ENCODE data around the gene PYGO2. TPM values are rescaled to one million over a fixed set of nuclear protein-coding genes. Genes with fewer than 3 reads are reported as not detected.

Gene PYGO2
- total RNA-seq, 3 donors from 2014 or later, result 22.8 to 34.3 (median 25.8) TPM

DNA sequence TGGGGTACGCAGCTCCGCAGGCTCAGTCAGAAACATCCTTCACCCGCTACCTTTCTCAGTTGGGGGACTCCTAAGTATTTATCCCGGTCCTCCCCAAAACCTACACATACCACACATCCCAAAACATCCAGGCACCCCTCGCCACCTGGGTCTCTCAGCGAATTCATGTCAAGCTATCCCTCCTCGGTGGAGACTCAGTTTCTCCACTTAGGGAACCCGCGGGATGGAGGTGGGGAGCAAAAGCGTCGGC is 39.8 kb upstream of the PYGO2 start:
- ATAC-seq (no peak), DNase-seq (no peak)
- no peaks in the 10 kb centered on the region for H3K9me3 ChIP-seq
- peaks cover 41% of the 10 kb centered on the region for H3K4me1 ChIP-seq (ENCODE audit: low read depth)
- H3K4me3 ChIP-seq, result peak overlapping the region; percentile 51
- TF ChIP-seq, protein P1, sequence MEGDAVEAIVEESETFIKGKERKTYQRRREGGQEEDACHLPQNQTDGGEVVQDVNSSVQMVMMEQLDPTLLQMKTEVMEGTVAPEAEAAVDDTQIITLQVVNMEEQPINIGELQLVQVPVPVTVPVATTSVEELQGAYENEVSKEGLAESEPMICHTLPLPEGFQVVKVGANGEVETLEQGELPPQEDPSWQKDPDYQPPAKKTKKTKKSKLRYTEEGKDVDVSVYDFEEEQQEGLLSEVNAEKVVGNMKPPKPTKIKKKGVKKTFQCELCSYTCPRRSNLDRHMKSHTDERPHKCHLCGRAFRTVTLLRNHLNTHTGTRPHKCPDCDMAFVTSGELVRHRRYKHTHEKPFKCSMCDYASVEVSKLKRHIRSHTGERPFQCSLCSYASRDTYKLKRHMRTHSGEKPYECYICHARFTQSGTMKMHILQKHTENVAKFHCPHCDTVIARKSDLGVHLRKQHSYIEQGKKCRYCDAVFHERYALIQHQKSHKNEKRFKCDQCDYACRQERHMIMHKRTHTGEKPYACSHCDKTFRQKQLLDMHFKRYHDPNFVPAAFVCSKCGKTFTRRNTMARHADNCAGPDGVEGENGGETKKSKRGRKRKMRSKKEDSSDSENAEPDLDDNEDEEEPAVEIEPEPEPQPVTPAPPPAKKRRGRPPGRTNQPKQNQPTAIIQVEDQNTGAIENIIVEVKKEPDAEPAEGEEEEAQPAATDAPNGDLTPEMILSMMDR (IDR thresholded peaks at IDR 0.05), result no peak
- no peaks in the 10 kb centered on the region for H3K36me3 ChIP-seq (ENCODE audit: low read depth)
- intact Hi-C loops (cut with DNase I, micrococcal nuclease), result no loop called here

DNA sequence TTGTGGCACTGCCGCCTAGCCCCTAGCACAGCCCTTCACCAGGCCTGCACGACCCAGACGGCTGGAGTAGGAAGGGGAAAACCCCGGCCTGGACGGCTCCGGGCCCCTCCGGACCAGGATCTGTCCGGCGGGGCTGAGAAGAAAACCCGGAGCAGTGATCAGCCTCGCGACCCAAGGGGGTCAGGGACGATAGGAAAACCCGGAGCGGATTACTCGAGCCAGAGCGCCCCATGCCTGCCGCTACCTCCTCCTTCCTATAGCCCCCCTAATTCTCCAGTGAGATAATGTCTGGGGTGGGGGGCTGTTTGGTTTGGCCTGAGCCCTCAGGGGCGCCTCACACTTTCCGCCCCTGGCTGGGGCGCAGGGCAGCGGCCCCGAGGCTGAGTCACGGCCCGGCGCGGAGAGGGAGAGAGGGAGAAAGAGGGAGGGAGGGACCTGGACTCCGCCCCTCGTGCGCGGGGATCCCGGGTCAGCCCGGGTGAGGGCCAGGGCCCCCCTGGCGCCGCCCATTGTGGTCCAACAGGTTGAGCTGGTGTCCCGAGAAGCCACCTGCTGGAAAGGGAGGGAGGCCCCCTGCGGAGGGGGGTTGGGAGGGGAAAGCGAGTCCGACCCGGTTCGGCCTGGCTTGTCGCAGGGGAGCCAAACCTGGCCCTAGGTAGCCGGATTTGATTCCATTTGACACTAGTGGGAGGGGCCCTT is 39.3 kb upstream of the PYGO2 start:
- TF ChIP-seq, protein P1 (IDR thresholded peaks at IDR 0.05), result no peak
- peak; percentile 67 for ATAC-seq
- peaks cover 36% of the 10 kb centered on the region for H3K4me1 ChIP-seq (ENCODE audit: low read depth)

DNA sequence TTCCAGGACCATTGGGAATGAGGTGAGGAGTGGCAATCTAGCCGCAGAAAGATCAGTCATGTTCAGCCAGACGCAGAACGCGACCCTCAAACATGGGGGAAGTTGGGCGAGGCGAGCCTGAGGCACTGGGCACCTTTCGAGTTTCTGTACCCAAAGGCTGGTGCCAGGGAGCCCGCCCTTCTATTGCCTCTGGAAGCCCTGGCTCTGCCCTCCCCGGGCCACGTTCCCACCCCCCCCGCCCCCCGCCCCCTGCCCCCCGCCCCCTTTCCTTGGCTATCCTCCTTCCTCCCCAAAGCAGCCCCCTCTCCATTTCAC is 38.8 kb upstream of the PYGO2 start:
- ATAC-seq (no peak), DNase-seq (peak; percentile 67 to 74 (median 70))
- Histone ChIP-seq H3K36me3 (ENCODE audit: low read depth) (no peaks in the 10 kb centered on the region), H3K4me3 (no peak overlapping the region), H3K9me3 (no peaks in the 10 kb centered on the region), H3K4me1 (ENCODE audit: low read depth) (peaks cover 31% of the 10 kb centered on the region)
- intact Hi-C loops (cut with DNase I, micrococcal nuclease), result no loop called here
- TF ChIP-seq, protein P1 (IDR thresholded peaks at IDR 0.05), result no peak

More for the DNA sequence above, 39.3 kb upstream of the PYGO2 start:
- H3K4me3 ChIP-seq, result peak overlapping the region; percentile 51
- DNase-seq, result peak; percentile 96 to 98 (median 97)
- H3K36me3 ChIP-seq (ENCODE audit: low read depth), result no peaks in the 10 kb centered on the region
- intact Hi-C loops (cut with DNase I, micrococcal nuclease), result no loop called here
- no peaks in the 10 kb centered on the region for H3K9me3 ChIP-seq

DNA sequence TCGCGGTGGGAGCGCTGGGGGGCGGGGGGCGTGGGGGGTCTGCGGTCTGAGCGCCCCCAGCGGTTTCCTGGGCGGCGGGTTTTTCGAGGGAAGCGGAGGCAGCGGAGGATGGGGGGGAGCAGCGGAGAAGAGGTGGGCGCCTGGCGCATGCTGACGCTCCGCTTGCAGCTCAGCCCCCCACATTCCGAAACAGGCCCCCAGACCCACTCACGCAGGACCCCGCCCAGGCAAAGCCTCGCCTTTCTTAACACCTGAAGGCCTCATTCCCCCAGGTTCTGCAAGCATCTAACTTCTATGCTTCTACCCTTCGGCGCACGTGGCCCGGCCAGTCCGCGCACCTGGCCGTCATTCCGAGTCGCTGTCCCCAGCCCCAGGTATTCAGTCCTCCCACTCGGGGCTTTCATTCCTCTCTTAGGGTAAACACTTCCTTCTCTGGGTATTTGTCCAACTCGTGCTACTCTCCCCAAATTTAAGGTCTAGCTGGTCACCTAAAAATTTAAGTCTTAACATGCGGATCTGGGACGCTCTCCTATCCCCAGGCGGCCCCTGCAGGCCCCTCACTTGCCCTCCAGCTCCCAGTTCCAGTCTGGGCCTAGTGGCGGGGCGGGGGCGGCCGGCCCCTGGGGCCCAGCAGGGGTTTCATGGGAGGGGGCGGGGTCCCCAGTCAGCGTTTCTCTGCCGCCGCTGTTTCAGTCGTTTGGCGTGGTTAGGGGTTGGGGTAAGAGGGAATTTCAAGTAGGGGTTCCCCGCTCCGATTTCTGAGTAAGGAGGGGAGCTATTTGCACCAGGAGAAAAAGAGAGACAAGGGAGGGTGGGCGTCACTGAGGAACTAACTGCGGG is 38.2 kb upstream of the PYGO2 start:
- DNase-seq, result peak; percentile 59 to 78 (median 68)
- intact Hi-C loops (cut with DNase I, micrococcal nuclease), result no loop called here
- TF ChIP-seq, protein P1 (IDR thresholded peaks at IDR 0.05), result no peak

DNA sequence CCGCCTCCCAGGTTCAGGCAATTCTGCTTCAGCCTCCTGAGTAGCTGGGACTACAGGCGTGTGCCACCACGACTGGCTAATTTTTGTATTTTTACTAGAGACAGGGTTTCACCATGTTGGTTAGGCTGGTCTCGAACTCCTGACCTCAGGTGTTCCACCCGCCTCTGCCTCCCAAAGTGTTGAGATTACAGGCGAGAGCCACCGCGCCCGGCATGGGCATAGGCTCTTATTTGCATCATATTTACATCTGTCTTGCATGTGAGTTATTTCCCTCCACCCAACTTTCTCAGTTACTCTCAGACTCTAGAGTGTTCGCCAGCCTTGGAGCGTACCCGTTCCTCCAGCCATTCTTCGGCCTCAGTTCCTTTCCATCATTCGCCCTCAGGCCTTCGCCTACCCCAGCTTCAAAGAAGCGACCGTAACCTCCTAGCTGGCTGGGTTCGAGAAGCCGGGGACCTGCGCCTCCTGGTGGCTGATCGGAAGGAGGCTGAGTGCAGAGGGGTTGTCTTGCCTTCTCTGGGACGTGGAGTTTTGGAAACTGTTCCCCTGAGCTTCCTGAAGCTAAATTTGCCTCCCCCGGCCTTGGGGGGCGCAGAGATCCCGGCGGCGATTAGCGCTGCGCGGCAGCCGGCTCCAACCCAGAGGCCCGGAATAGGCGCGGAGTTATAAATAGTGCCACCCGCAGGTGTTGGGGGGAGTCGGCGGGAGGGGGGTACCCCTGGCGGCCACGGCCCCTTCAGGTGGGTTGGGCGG is 37.4 kb upstream of the PYGO2 start:
- H3K36me3 ChIP-seq (ENCODE audit: low read depth), result no peaks in the 10 kb centered on the region
- TF ChIP-seq, protein P1 (IDR thresholded peaks at IDR 0.05), result peak; percentile 57
- intact Hi-C loops (cut with DNase I, micrococcal nuclease), result no loop called here
- DNase-seq (peak; percentile 75 to 82 (median 78)), ATAC-seq (no peak)
- H3K4me3 ChIP-seq, result no peak overlapping the region
- peaks cover 19% of the 10 kb centered on the region for H3K4me1 ChIP-seq (ENCODE audit: low read depth)
- H3K9me3 ChIP-seq, result no peaks in the 10 kb centered on the region

More for the DNA sequence above, 38.2 kb upstream of the PYGO2 start:
- Histone ChIP-seq H3K4me1 (ENCODE audit: low read depth) (peaks cover 25% of the 10 kb centered on the region), H3K4me3 (no peak overlapping the region), H3K36me3 (ENCODE audit: low read depth) (no peaks in the 10 kb centered on the region), H3K9me3 (no peaks in the 10 kb centered on the region)
- ATAC-seq, result no peak
